NCI-H1417 (cell line): ENCODE results near the gene KLF3.

Experiments used
- DNase-seq, 3 experiments: peaks; one replicate each; lab custom pipeline; 2025; lab: John Stamatoyannopoulos, UW

Gene KLF3

GRCh38 chr4:38674258-38675144 lies 10.5 kb downstream of the KLF3 start:
- DNase-seq, result peak in 2 of 3 experiments; percentile 37 to 73

DNA sequence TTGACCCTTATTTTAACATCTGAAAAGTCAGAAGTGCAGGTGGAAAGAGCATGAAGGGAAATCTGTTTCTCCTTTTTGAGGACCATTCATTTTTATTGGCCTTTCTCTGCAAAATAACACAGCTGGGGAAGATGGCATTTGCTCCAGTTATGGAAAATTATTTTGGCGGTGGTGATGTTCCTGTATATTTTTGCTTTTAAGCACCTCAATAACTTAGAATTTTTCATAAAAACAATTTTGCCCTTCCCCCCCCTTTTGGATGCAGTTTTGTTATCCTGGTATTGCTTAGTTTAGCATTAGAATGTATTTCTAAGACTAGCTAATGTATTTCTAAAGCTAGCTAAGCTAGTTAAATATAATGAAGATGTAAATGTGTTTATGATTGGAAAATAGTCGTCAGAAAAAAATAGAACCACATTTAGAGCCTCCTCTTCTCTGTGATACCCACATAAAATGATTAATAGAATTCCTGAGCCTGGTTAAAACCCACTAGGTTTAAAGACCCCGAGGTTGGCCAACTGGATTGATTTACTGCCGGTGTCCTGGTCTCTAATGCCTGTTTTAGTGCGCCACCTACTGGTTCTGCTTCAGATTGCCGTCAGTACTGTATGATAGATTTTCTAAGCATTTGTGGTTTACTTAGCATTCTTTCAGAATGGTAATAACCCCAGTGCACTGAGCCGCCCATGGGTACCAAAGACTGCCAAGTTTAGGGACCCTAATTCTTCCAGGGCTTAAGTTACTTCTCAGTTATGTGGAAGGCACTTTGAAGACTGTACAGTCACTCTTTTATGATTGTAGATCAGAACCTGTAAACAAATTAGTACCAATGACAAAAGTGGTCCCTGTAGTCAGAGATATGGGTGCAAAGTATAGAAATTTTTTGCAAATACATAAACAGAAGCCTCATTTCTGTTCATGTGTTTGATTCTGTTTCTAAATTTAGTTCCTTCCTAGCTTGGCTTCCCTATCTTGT lies 11.4 kb downstream of the KLF3 start:
- peak; percentile 46 to 92 (median 87) for DNase-seq

GRCh38 chr4:38676986-38677385 lies 13.0 kb downstream of the KLF3 start:
- DNase-seq, result no peak

GRCh38 chr4:38677441-38677840 lies 13.4 kb downstream of the KLF3 start:
- DNase-seq, result peak in 2 of 3 experiments; percentile 21 to 56

DNA sequence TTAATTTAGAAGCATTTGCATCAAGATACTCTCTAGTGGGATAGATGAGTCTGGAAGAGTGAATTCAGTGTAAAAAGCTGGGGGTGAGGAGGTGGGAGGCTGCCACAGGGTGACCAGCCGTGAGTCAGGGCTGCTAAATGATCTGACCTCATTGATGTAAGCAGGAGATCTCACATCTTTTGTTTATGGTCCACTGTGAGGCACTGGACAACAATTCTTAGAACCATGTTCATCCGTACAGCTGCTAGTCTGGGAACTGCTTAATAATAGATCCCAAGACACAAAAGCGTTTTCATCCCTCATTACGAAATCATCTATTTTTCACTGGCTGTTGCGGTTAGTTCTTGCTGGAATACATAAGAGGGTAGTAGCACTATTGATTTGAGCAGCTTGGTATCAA lies 14.1 kb downstream of the KLF3 start:
- no peak for DNase-seq

GRCh38 chr4:38679921-38680320 lies 15.9 kb downstream of the KLF3 start:
- DNase-seq, result no peak

GRCh38 chr4:38681281-38681991 lies 17.4 kb downstream of the KLF3 start:
- no peak for DNase-seq

DNA sequence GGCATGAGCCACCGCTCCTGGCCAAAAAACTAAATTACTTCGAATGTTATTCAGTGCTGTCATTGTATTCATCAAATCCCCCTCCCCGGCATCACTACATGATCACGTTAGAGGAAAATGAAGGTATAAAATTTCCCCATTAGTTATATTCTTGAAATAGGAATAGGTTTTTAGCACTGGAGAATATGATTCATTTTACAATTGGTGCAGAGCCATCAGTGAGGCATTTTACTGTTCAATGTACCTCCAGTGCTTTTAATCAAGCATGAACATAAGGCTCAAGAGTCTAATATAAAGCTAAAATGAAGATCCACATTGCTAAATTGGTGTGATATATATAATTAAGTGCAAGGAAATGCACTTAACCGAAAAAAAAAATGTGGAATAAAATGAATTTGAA lies 18.3 kb downstream of the KLF3 start:
- DNase-seq, result no peak

DNA sequence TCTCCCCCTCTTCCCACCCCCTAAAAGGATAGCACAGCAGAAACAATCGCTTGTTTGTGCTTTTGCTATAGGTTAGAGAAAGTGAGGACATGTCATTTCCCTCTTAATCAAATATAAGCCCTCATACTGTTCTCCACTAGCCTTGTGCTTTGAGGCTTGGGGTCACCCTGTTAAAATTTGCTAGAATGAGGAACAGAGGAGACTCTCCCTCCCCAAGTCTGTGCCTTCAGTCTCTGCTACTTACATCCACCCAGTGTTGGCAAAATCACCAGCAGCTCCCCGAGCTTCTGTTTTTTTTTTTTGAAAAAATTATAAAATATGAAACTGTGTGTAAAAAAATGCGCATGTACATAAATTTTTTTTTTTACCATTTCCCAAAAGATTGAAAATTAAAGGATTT lies 19.3 kb downstream of the KLF3 start:
- no peak for DNase-seq

DNA sequence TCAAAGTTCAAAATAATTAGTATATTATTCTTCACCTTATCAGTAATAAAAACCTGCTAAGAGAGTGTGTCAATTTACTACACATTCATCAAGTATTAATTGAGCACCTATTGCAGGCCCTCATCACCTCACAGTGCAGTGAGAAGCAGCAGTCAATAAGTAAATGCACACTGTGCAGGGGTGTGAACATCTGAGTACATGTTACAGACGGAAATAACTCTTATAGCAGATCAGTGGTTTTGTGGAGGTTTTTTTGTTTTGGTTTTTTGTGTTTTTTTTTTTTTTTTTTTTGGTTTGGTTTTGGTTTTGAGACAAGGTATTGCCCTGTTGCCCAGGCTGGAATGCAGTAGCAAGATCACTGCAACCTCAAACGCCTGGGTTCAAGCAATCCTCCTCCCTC lies 20.3 kb downstream of the KLF3 start:
- DNase-seq, result no peak

DNA sequence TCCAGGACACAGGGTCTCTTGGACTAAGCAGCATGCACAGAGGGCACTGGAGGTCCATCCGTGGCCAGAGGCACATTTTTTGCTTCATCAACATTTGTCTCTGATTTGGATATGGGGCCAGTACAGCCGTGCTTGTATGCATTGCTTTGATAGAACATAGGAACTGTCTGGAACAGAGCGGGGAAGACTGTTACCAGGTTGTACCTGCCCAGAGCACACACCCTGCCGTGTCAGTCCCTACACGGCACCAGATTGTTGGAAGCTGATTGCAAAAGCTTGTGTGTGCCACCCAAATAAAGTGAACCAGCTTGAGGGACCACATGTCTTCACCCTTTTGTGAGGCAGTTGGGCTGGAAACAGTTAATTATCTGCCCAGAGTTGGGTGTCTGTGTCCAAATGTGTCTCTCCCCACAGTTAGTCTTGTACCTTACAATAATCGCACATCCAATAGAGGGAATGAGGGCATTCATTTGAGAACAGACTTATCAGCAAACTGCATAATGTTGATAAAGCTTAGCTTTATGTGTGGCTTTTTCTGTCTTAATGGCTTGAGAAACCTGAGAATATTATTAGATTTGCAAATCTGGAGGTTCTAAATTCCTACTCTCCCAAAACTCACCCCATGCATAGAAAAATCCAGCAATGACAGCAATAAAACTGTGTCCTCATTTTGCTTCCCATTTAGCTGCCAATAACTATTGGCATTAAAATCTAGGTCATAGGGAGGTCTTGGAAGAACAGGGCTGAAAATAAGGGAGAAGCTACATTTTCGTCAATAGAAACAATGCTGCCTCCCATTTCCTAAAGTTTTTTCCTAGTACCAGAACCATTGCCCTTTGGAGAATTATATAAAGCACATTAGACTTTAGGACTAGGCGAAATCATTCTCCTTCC lies 21.2 kb downstream of the KLF3 start:
- no peak for DNase-seq

DNA sequence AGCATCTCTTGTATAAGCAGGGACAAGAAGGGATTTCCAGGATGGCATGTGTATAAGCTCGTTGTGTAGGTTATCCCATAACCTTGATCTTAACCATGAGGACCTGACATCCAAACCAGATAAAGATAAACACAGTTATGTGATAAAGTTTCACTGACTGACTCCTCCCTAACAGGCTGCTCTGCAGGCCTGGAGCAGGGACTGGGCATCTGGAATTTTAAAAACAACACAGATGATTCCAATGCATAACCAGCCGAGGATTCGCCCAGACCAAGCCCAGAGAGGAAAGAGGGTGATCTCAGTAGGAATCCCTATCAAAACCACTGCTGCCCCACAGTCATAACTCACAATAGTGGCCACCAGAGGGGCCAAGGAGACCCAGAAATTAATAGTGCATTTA lies 22.7 kb downstream of the KLF3 start:
- no peak for DNase-seq

GRCh38 chr4:38687571-38688011 lies 23.6 kb downstream of the KLF3 start:
- no peak for DNase-seq

GRCh38 chr4:38688676-38689355 lies 24.8 kb downstream of the KLF3 start:
- DNase-seq, result no peak

DNA sequence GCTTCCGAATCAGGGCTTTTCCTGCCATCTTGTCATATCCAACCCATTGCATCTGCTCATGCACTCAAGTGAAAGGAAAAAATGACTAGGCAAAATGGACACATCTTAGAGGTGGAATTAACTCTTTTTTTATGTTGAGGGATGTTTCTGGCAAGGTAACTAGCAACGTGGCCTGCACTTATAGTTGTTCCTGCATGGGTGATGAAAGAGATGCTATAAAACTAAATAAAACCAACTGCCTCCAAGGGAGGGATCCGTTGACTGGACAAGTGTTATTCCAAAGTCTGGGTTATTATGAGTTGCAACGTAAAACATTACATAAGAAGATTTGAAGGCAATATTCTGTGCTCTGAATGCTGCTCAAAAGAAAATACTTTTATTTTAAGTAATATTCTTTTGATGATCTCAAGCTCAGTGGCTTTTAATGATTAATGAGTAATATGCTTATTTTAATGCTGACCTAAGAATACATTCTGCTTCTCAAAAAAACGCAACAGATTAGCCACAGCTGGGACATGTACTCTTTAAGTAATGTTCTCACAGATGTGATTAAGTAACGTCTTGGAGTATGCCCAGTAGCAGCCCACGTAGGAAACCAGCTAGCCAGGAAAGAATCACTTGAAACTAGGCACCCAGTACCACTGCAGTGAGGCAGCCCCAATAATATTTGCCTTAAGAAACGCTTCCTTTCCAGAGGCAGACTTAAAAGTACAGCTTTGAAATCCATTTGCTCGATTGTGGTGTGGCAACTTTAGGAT lies 27.4 kb downstream of the KLF3 start:
- no peak for DNase-seq

GRCh38 chr4:38692421-38692820 lies 28.4 kb downstream of the KLF3 start:
- no peak for DNase-seq

DNA sequence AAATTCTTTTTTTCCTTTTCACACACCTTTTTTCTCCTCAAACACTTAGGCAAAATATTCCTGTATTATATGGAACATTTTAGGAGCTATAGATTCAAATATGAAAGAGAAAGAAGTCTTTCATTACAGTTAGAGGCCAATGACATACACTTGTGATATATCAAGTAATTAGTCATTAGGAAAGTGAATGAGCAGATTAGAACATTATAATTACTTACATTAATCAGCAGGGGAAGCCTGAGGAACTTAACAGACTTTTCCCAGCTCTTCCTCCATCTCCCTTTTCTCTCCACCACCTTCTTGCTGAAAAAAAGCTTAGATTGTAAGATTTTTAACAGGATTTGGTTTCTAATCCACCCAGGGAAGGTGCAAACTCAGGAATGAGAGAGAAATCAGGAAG lies 29.6 kb downstream of the KLF3 start:
- no peak for DNase-seq

DNA sequence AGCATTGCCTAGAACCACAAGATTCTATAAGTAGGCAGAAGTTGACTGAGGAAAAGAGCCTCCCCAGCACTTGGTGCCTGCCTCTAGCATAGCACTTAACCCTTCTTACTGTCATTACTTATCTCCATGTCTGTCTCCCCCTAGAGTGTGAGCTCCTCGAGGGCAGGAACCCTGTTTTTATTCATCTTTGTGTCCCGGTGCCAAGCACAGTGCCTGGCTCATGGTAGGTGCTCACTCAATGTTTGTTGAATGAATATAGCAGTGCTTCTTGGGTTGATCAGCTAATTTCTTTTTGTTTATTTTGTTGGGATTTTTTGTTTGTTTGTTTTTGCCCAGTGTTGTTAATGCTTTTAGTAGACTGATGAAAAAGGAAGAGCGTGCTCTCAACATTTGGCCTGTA lies 30.3 kb downstream of the KLF3 start:
- DNase-seq, result no peak

DNA sequence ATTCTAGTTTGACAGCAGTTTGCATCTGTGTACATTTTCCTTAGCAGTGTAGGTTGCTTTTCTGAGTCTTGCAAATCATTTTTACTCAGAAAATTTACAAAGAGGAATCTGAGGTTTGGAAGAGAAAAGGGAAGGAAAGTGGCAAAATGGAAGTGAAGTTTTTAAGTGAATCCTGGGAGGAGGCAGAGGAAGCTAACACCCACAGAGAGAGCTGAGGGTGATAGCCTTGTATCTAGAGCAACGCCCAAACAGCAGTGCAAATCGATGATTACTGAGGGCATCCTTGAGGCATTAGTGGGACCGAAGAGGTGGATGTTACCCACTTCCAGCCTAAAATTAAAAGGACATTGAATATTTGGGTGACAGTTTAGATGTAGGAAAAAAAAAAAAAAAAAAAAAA lies 31.8 kb downstream of the KLF3 start:
- DNase-seq, result no peak

GRCh38 chr4:38696697-38697096 lies 32.7 kb downstream of the KLF3 start:
- DNase-seq, result no peak
